Measurements from ENCODE around the gene EEPD1. TPM values are rescaled to one million over a fixed set of nuclear protein-coding genes. Genes with fewer than 3 reads are reported as not detected.

EEPD1 gene
- total and polyA plus RNA-seq, 7 experiments from 2014 or later: 2.2 to 15.8 (median 11.3) TPM

- H3K27ac ChIP-seq (ENCODE audit: low read depth, low read length): no peak overlapping the region
- Mint-ChIP-seq H3K4me1 (peaks cover 38 to 63% (median 53%) of the 10 kb centered on the region in 7 donors), H3K27ac (peak overlapping the region in 8 of 9 donors; percentile 6 to 99 (median 55)), H3K4me3 (no peak overlapping the region), H3K27me3 (no peaks in the 10 kb centered on the region), H3K9me3 (no peaks in the 10 kb centered on the region), H3K36me3 (peaks cover 0 to 7% (median 0%) of the 10 kb centered on the region in 5 donors)
- no peaks in the 10 kb centered on the region for H3K36me3 ChIP-seq (ENCODE audit: control insufficient read depth in 2 of 3, insufficient read depth in 3 of 3, low read length in 3 of 3)
- no peak for DNase-seq
- peaks cover 39 to 42% of the 10 kb centered on the region in 2 donors for H3K4me1 ChIP-seq (ENCODE audit: control insufficient read depth in 2 of 2, insufficient read depth in 2 of 2, low read length in 2 of 2)
- no peaks in the 10 kb centered on the region for H3K27me3 ChIP-seq (ENCODE audit: control insufficient read depth in 2 of 2, insufficient read depth in 2 of 2, low read length in 2 of 2)
- intact Hi-C loops (cut with micrococcal nuclease): loop anchor here (2.0 to 10.0 kb wide), 3 partner anchors 29 to 583 kb away; no protein-coding TSS in a partner anchor
- no peaks in the 10 kb centered on the region for H3K9me3 ChIP-seq (ENCODE audit: control insufficient read depth in 2 of 3, low read length in 3 of 3)
- POLR2A ChIA-PET: interaction anchor here (0.5 to 0.6 kb wide), 2 partner anchors 14 to 385 kb away, joined by 3 read pairs; no protein-coding TSS in a partner anchor
- CTCF ChIA-PET: interaction anchor here (0.7 to 9.6 kb wide), 4 partner anchors 21 to 310 kb away, joined by 3 to 139 read pairs (median 4); no protein-coding TSS in a partner anchor
- no peak overlapping the region for H3K4me3 ChIP-seq (ENCODE audit: low read length)
- ATAC-seq: no peak
These were observed 137.0 kb downstream of the EEPD1 start for GRCh38 chr7:36289833-36290661.

- H3K27ac Mint-ChIP-seq: peak overlapping the region in 8 of 9 donors; percentile 3 to 83 (median 50)
- peak overlapping the region; percentile 54 to 83 (median 73) for H3K4me3 Mint-ChIP-seq
- Histone ChIP-seq H3K27me3 (ENCODE audit: control insufficient read depth in 2 of 2, insufficient read depth in 2 of 2, low read length in 2 of 2) (no peaks in the 10 kb centered on the region), H3K4me3 (ENCODE audit: low read length) (peak overlapping the region; percentile 38), H3K36me3 (ENCODE audit: control insufficient read depth in 2 of 3, insufficient read depth in 3 of 3, low read length in 3 of 3) (no peaks in the 10 kb centered on the region), H3K9me3 (ENCODE audit: control insufficient read depth in 2 of 3, low read length in 3 of 3) (no peaks in the 10 kb centered on the region), H3K27ac (ENCODE audit: low read depth, low read length) (no peak overlapping the region), H3K4me1 (ENCODE audit: control insufficient read depth in 2 of 2, insufficient read depth in 2 of 2, low read length in 2 of 2) (peaks cover 26% of the 10 kb centered on the region in 2 donors)
- ATAC-seq (peak; percentile 76), DNase-seq (peak; percentile 37 to 78 (median 68))
- intact Hi-C loops (cut with micrococcal nuclease): loop anchor here (1.0 to 2.0 kb wide), 5 partner anchors 27 to 374 kb away; no protein-coding TSS in a partner anchor
- H3K36me3 Mint-ChIP-seq: peaks cover 0 to 5% (median 0%) of the 10 kb centered on the region in 5 donors
- CTCF ChIA-PET: interaction anchor here (0.7 to 9.6 kb wide), 13 partner anchors 9 to 374 kb away, joined by 3 to 139 read pairs (median 5); no protein-coding TSS in a partner anchor
- POLR2A ChIA-PET: interaction anchor here (0.6 to 1.5 kb wide), 2 partner anchors 307 to 490 kb away, joined by 3 to 4 read pairs; no protein-coding TSS in a partner anchor
- no peaks in the 10 kb centered on the region for H3K9me3 Mint-ChIP-seq
- H3K27me3 Mint-ChIP-seq: no peaks in the 10 kb centered on the region
- peaks cover 29 to 47% (median 40%) of the 10 kb centered on the region in 7 donors for H3K4me1 Mint-ChIP-seq
These were observed 138.6 kb downstream of the EEPD1 start for GRCh38 chr7:36291387-36292316.

- Mint-ChIP-seq H3K9me3 (no peaks in the 10 kb centered on the region), H3K27me3 (no peaks in the 10 kb centered on the region), H3K4me1 (peaks cover 9 to 21% (median 14%) of the 10 kb centered on the region in 7 donors), H3K36me3 (peaks cover 0 to 18% (median 7%) of the 10 kb centered on the region in 5 donors), H3K4me3 (no peak overlapping the region), H3K27ac (no peak overlapping the region)
- Histone ChIP-seq H3K36me3 (ENCODE audit: control insufficient read depth in 2 of 3, insufficient read depth in 3 of 3, low read length in 3 of 3) (no peaks in the 10 kb centered on the region), H3K4me1 (ENCODE audit: control insufficient read depth in 2 of 2, insufficient read depth in 2 of 2, low read length in 2 of 2) (peaks cover 6 to 7% of the 10 kb centered on the region in 2 donors), H3K27me3 (ENCODE audit: control insufficient read depth in 2 of 2, insufficient read depth in 2 of 2, low read length in 2 of 2) (no peaks in the 10 kb centered on the region), H3K4me3 (ENCODE audit: low read length) (no peak overlapping the region), H3K27ac (ENCODE audit: low read depth, low read length) (no peak overlapping the region), H3K9me3 (ENCODE audit: control insufficient read depth in 2 of 3, low read length in 3 of 3) (no peaks in the 10 kb centered on the region)
- DNase-seq (no peak), ATAC-seq (no peak)
- POLR2A ChIA-PET: interaction anchor here (0.6 kb wide), 1 partner anchor 234 kb away, joined by 4 read pairs; no protein-coding TSS in a partner anchor
- CTCF ChIA-PET: interaction anchor here (9.6 kb wide), 1 partner anchor 309 kb away, joined by 139 read pairs; no protein-coding TSS in a partner anchor
- intact Hi-C loops (cut with micrococcal nuclease): no loop called here
These were observed 142.0 kb downstream of the EEPD1 start for GRCh38 chr7:36295090-36295489.

GRCh38 chr7:36296284-36296683 is 143.2 kb downstream of the EEPD1 start:
- Histone ChIP-seq H3K4me1 (ENCODE audit: control insufficient read depth in 2 of 2, insufficient read depth in 2 of 2, low read length in 2 of 2) (peaks cover 6 to 7% of the 10 kb centered on the region in 2 donors), H3K27ac (ENCODE audit: low read depth, low read length) (no peak overlapping the region), H3K4me3 (ENCODE audit: low read length) (no peak overlapping the region), H3K9me3 (ENCODE audit: control insufficient read depth in 2 of 3, low read length in 3 of 3) (no peaks in the 10 kb centered on the region), H3K27me3 (ENCODE audit: control insufficient read depth in 2 of 2, insufficient read depth in 2 of 2, low read length in 2 of 2) (no peaks in the 10 kb centered on the region), H3K36me3 (ENCODE audit: control insufficient read depth in 2 of 3, insufficient read depth in 3 of 3, low read length in 3 of 3) (no peaks in the 10 kb centered on the region)
- ChIA-PET POLR2A (no interaction called here), CTCF (no interaction called here)
- intact Hi-C loops (cut with micrococcal nuclease): no loop called here
- peaks cover 0 to 23% (median 4%) of the 10 kb centered on the region in 5 donors for H3K36me3 Mint-ChIP-seq
- H3K4me3 Mint-ChIP-seq: no peak overlapping the region
- no peaks in the 10 kb centered on the region for H3K27me3 Mint-ChIP-seq
- peak overlapping the region in 1 of 9 donors; percentile 24 for H3K27ac Mint-ChIP-seq
- ATAC-seq (no peak), DNase-seq (no peak)
- H3K4me1 Mint-ChIP-seq: peaks cover 9 to 14% (median 12%) of the 10 kb centered on the region in 7 donors
- H3K9me3 Mint-ChIP-seq: no peaks in the 10 kb centered on the region

GRCh38 chr7:36297364-36298009 is 144.4 kb downstream of the EEPD1 start:
- Histone ChIP-seq H3K27ac (ENCODE audit: low read depth, low read length) (no peak overlapping the region), H3K9me3 (ENCODE audit: control insufficient read depth in 2 of 3, low read length in 3 of 3) (no peaks in the 10 kb centered on the region), H3K4me1 (ENCODE audit: control insufficient read depth in 2 of 2, insufficient read depth in 2 of 2, low read length in 2 of 2) (no peaks in the 10 kb centered on the region), H3K27me3 (ENCODE audit: control insufficient read depth in 2 of 2, insufficient read depth in 2 of 2, low read length in 2 of 2) (no peaks in the 10 kb centered on the region), H3K4me3 (ENCODE audit: low read length) (no peak overlapping the region), H3K36me3 (ENCODE audit: control insufficient read depth in 2 of 3, insufficient read depth in 3 of 3, low read length in 3 of 3) (no peaks in the 10 kb centered on the region)
- Mint-ChIP-seq H3K36me3 (peaks cover 0 to 29% (median 4%) of the 10 kb centered on the region in 5 donors), H3K4me3 (no peak overlapping the region), H3K4me1 (peaks cover 0 to 2% (median under 1%) of the 10 kb centered on the region in 7 donors), H3K27me3 (no peaks in the 10 kb centered on the region), H3K9me3 (peaks cover 0 to 1% (median 0%) of the 10 kb centered on the region in 11 donors), H3K27ac (peak overlapping the region in 1 of 9 donors; percentile 10)
- ChIA-PET POLR2A (no interaction called here), CTCF (interaction anchor here (1.1 kb wide), 1 partner anchor 312 kb away, joined by 3 read pairs; no protein-coding TSS in a partner anchor)
- intact Hi-C loops (cut with micrococcal nuclease): no loop called here
- no peak for DNase-seq
- ATAC-seq: no peak
